Fibroblast of lung (primary cell): ENCODE results near the gene ACOT8.

ENCODE experiments used
- EZH2 ChIP-seq: IDR thresholded peaks from 2 replicates; pipeline ENCODE4 v1.5.1; 2012; ENCODE audit warnings: low read length, control low read depth, mild to moderate bottlenecking; ENCODE audit errors: missing control alignments
- TF ChIP-seq, protein P1 (sequence below), 2 donors: IDR thresholded peaks in 1 of 2; conservative IDR thresholded peaks in 1 of 2; 1 replicate in 1 of 2; 2 replicates in 1 of 2; pipeline ENCODE4 v1.5.1; 2011 to 2012; ENCODE audit warnings: low read length in 2 of 2, control low read depth in 1 of 2, inconsistent platforms in 1 of 2, low read depth in 1 of 2, mild to moderate bottlenecking in 1 of 2

DNA sequence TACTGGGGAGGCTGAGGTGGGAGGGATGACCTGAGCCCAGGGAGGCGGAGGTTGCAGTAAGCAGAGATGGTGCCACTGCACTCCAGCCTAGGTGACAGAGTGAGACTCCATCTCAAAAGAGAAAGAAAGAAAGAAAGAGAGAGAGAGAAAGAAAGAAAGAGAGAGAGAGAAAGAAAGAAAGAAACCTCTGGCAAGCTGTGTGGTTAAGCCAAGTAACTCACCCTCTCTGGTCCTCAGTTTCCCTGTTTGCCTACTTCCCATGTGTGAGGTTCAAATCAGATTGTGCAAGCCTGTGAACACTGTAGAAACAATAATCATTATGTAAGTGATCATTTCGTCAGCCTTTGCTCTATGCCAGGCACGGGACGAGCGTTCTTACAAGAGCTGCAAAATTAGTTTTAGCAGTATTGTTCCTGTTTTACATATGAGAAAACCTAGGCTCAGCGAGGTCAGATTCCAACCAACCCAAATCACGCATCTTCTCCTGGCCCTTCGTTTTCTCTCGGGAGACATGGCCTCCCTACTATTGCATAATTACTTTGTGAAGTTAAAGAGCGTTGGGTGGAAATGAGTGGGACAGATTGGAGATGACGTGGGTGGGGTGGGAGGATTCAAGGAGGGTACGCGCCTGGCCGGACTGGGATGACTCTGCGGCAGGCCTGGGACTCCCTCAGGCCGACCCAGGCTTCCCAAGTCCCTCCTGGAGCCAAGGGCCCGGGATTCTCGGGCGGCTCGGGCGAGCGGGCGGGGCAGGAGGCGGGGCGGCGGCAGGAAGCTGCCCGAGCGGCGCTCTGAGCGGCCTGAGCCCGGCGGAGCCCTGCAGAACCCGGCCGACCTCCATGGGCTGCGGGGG lies 23.9 kb downstream of the ACOT8 start, which contains the start of gene SNX21:
- TF ChIP-seq, protein P1, sequence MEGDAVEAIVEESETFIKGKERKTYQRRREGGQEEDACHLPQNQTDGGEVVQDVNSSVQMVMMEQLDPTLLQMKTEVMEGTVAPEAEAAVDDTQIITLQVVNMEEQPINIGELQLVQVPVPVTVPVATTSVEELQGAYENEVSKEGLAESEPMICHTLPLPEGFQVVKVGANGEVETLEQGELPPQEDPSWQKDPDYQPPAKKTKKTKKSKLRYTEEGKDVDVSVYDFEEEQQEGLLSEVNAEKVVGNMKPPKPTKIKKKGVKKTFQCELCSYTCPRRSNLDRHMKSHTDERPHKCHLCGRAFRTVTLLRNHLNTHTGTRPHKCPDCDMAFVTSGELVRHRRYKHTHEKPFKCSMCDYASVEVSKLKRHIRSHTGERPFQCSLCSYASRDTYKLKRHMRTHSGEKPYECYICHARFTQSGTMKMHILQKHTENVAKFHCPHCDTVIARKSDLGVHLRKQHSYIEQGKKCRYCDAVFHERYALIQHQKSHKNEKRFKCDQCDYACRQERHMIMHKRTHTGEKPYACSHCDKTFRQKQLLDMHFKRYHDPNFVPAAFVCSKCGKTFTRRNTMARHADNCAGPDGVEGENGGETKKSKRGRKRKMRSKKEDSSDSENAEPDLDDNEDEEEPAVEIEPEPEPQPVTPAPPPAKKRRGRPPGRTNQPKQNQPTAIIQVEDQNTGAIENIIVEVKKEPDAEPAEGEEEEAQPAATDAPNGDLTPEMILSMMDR (conservative IDR thresholded peaks at IDR 0.05 in 1 of 2, IDR thresholded peaks at IDR 0.05 in 1 of 2; ENCODE audit: low read depth in 1 of 2, low read length in 2 of 2), result no peak
- TF ChIP-seq EZH2, result no peak
